Measurements from ENCODE around the gene ADCK1. TPM values are rescaled to one million over a fixed set of nuclear protein-coding genes. Genes with fewer than 3 reads are reported as not detected.

Gene ADCK1
- polyA plus RNA-seq, 2 of the 4 experiments (the other 2 are of a cell fraction) = 6.6 to 8.1 TPM

- 87% methylated on average over 1 of the region's 1 CpG for WGBS (ENCODE audit: missing lambda C conversion rate)
- DNase-seq (ENCODE audit: low read depth in 1 of 2, low spot score in 1 of 2) (no peak), ATAC-seq (no peak), FAIRE-seq (no peak)
- H3K27ac ChIP-seq = no peak overlapping the region
- no peaks in the 10 kb centered on the region for H3K4me1 ChIP-seq
- no peaks in the 10 kb centered on the region for H3K9me3 ChIP-seq
- no peak overlapping the region for H3K4me3 ChIP-seq
- H3K4me2 ChIP-seq = no peak overlapping the region
- POLR2A ChIA-PET = no interaction called here
- CTCF ChIA-PET = interaction anchor here (0.7 to 3.6 kb wide), 3 partner anchors 15 to 21 kb away, joined by 3 to 19 read pairs (median 5); no protein-coding TSS in a partner anchor
- TF ChIP-seq PBX3 (IDR thresholded peaks at IDR 0.05) (no peak), USF2 (IDR thresholded peaks at IDR 0.05) (no peak), EP300 (IDR thresholded peaks at IDR 0.05) (no peak), HOXB5 (CRISPR knock-in tag; IDR thresholded peaks at IDR 0.05) (no peak), CHD4 (IDR thresholded peaks at IDR 0.05; ENCODE audit: borderline replicate concordance) (no peak), ZC3H11A (IDR thresholded peaks at IDR 0.05) (no peak), E2F6 (IDR thresholded peaks at IDR 0.05; ENCODE audit: borderline replicate concordance, low read depth) (no peak), HDAC2 (IDR thresholded peaks at IDR 0.05) (no peak)
Measured at GRCh38 chr14:77843651-77844050, 43.7 kb downstream of the ADCK1 start.

- Histone ChIP-seq H3K4me3 (no peak overlapping the region), H3K4me1 (no peaks in the 10 kb centered on the region), H3K27ac (no peak overlapping the region), H3K9me3 (no peaks in the 10 kb centered on the region), H3K4me2 (no peak overlapping the region)
- CTCF ChIA-PET = interaction anchor here (1.9 to 3.6 kb wide), 2 partner anchors 17 to 22 kb away, joined by 5 to 19 read pairs; no protein-coding TSS in a partner anchor
- TF ChIP-seq KDM5A (IDR thresholded peaks at IDR 0.05) = no peak
- TF ChIP-seq PBX3 (IDR thresholded peaks at IDR 0.05) = no peak
- no peak for TF ChIP-seq HOXB13 (CRISPR knock-in tag; IDR thresholded peaks at IDR 0.05; ENCODE audit: low read depth)
- TF ChIP-seq ZNF302 (CRISPR knock-in tag; IDR thresholded peaks at IDR 0.05) = no peak
- TF ChIP-seq RNF2 (IDR thresholded peaks at IDR 0.05; ENCODE audit: borderline replicate concordance, low read depth) = no peak
- TF ChIP-seq HES2 (IDR thresholded peaks at IDR 0.05) = no peak
- no peak for TF ChIP-seq FOXS1 (CRISPR knock-in tag; IDR thresholded peaks at IDR 0.05)
- TF ChIP-seq BCL3 (IDR thresholded peaks at IDR 0.05) = no peak
- no peak for TF ChIP-seq RAD21 (conservative IDR thresholded peaks at IDR 0.05 in 1 of 2, IDR thresholded peaks at IDR 0.05 in 1 of 2)
- TF ChIP-seq MAX (IDR thresholded peaks at IDR 0.05) = no peak
- no peak for TF ChIP-seq SMC3 (IDR thresholded peaks at IDR 0.05)
- TF ChIP-seq RARB (CRISPR knock-in tag; IDR thresholded peaks at IDR 0.05) = no peak
- no peak for TF ChIP-seq ATOH8 (CRISPR knock-in tag; IDR thresholded peaks at IDR 0.05; ENCODE audit: low read depth)
- no peak for TF ChIP-seq NPAS2 (CRISPR knock-in tag; IDR thresholded peaks at IDR 0.05; ENCODE audit: borderline replicate concordance)
- no peak for TF ChIP-seq CEBPB (IDR thresholded peaks at IDR 0.05)
- TF ChIP-seq CBX2 (IDR thresholded peaks at IDR 0.05; ENCODE audit: borderline replicate concordance, low read depth) = no peak
- no peak for TF ChIP-seq SREBF2 (IDR thresholded peaks at IDR 0.05)
- TF ChIP-seq MYC (IDR thresholded peaks at IDR 0.05; ENCODE audit: borderline replicate concordance, low read length) = no peak
- TF ChIP-seq BHLHE40 (IDR thresholded peaks at IDR 0.05; ENCODE audit: low read depth, low read length) = no peak
- POLR2A ChIA-PET = no interaction called here
- DNase-seq (ENCODE audit: low read depth in 1 of 2, low spot score in 1 of 2) (no peak), ATAC-seq (no peak), FAIRE-seq (no peak)
- WGBS (ENCODE audit: missing lambda C conversion rate) = 61% methylated on average over 4 of the region's 4 CpGs
Measured at GRCh38 chr14:77844802-77845201, 44.9 kb downstream of the ADCK1 start.
